GM21367 (cell line): Measurements from ENCODE around the gene UBE2V1.
"Not testable (repeated sequence)": the region's sequence is repeated elsewhere in the genome, so short reads cannot be mapped to it uniquely, and the experiment has no call there.

Source experiments
- ATAC-seq: cut with Tn5 transposase; IDR thresholded peaks from one replicate; pipeline ENCODE4 v1.9.1; 2021; ENCODE audit not compliant: unreplicated experiment

The UBE2V1 gene

DNA sequence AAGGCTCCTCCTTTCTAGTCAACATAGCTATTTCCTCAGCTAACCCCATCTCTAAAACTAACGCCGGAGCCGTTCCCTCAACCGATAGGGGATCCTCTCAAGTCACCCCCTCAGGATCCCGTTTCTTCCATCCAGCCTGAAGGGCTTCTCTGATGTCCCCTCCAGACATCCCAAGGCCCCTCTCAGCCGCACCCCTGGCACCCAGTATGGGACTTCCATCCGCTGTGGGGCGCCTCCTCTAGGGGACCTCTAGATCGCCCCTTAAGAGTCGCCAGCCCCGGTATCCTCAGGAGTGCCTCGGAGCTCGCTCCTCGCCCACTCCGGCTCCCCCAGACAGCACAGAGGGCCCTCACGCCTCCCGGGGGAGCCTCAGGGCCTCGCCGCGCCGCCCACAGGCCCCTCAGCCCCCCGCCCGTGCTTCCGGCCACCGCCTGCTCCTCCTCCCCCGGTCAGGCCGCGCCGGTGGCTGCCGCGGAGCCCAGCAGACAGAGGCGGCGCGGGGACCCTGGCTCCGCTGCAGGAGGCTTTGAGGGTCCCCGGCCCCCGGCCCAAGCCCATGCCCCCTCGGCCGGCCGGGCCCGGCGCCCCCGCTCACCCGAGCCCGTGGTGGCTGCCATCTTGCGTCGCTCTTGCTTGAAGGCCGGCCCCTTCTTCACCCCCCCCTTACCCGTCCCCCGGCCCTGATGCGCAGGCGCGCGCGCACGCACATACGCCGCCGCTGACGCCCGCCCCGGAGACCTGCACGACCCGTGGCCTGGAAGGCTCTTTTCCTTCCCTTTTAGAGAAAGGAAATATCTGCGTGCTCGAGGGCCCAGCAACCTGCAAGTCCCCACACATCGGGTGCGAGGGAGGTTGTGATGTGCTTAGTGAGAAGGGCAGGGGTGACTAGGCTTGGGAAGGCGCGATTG is at the start of gene UBE2V1:
Gene UBE2V1 (minus strand): TSS at position 639 of the 908 bp plus-strand sequence. CDS start 22 bp downstream, at position 617.
- ATAC-seq: peak; percentile 27

DNA sequence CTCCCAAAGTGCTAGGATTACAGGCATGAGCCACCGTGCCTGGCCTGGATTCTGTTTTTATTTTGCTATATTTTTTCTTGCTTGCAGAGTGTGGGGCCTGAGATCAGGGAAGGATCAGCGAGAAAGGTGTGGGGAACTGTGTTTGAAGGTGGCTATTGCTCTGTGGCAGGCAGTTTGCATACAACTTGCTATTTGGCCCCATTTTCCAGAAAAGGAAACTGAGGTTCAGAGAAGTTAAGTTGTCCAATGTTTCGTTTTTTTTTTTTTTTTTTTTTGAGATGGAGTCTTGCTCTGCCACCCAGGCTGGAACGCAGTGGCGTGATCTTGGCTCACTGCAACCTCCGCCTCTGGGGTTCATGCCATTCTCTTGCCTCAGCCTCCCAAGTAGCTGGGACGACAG is 48.5 kb upstream of the UBE2V1 start:
- ATAC-seq: not testable (repeated sequence)

DNA sequence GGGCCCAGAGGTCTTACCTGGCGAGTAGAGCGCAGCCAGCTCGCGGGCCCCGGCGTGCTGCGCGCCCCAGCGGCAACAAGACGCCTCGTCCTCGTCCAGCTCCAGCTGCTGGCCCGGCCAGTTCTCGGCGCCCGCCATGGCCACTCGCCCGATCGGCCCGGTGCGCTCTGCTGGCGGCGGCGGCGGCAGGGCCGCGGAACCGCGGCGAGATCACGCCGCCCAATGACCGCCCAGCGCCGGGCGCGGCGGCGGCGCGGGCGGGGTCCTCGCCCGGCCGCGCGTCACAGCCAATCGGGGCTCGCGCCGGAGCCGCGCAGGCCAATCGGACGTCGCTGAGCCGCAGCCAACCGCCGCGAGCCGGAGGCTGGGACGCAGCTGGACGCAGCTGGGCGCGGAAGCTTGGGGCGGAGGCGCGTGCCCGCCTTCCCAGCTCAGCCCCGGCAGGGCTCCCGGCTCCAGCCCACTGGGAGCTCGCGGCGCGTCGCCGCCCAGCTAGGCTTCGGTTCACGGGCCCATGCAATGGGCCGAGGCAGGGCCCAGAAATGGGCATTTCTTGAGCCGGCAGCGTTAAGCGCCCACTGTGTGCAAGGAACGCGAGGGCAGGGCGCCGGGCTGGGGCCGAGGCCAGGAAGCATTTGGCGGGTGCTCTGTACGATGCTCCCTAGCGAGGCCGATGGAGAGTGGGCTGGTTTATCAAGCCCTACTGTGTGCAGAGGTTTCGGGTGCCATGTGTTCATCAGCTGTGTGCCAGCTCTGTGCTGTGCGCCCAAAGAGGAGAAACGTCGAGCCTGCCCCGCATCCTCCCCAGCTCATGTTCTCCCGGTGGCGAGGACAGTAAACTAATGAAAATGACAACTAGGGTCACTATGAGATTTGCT is 40.8 kb upstream of the UBE2V1 start, which contains the start of gene PEDS1:
Gene PEDS1 (minus strand): TSS at position 224 of the 878 bp plus-strand sequence. CDS start 86 bp downstream, at position 138.
- ATAC-seq: peak; percentile 93

DNA sequence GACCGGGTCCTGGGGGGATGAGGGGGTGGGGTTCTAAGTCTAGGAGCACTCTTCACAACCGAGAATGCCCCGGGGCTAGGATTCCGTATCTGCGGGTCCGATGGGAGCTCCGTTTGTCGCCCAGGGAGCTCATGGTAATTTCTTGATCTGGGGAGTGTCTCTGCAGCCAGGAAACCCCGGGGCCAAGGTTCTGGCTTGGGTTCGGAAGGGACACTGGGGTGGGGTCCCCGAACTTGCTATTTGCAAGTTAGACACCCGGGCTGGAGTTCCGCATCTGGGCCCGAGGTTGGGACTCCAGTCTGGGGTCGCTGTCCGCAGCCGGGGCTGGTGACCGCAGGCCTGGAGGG is 40.2 kb upstream of the UBE2V1 start:
- no peak for ATAC-seq

DNA sequence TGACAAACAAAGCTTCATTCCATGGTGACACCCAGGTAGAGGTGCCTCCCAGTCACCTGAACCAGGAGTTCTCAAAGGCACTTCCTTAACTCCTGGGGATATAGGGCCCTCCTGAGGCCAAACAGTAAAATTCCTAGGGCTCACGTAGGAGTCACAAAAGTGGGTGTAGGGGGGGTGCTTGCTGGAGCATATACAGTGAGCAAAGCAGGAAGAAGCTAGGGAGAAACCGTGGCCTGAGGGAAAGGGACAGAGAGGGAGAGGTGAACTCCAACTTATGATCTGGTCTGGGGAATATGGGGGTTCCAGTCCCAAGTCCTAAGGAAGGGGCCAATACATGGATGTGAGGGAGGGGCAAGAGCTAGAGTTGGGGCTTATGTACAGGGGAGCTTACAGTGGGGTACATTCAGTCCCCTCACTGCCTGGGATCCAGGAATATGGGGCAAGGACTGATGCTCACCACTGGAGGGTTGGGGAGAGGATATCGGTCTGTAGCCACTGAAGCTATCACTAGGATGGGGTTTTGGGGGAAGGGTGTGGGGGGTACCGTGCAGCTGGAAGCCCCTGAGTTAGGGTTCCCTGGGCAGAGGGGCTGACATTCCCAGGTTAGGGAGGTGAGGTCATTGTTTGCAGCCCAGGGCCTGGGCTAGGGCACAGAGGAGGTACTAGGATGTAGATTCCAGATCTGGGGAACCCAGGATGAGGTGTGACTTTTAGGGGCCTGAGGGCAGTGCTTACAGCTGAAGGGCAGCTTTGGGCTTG is 39.6 kb upstream of the UBE2V1 start:
- ATAC-seq: no peak

DNA sequence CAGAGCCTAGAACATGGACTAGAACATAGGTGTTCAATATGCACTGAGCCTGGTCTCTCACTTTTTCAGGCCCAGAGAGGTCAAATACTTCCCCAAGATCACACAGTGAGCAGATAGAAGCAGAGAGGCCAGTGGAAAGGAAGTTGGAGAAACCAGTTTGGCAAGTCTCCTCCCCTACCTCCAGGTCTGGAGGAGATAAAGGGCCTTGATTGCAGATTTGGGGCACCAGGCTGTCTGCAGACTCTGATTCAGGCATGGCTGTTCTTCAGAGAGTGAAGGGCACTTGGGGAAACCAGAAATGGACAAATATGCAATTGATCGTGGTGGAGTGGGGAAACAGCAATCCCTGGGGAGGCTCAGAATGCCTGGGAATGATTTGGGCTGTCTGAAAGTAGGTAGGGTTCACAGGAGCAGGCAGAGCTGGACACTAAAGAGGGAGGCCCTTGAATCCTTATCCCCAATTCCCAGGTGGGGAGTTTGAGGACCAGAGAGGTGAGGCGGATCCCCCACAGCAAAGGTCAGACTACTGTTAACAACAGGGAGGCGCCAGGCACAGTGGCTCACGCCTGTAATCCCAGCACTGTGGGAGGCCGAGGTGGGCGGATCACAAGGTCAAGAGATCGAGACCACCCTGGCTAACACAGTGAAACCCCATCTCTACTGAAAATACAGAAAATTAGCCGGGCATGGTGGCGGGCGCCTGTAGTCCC is 38.2 kb upstream of the UBE2V1 start:
- no peak for ATAC-seq

DNA sequence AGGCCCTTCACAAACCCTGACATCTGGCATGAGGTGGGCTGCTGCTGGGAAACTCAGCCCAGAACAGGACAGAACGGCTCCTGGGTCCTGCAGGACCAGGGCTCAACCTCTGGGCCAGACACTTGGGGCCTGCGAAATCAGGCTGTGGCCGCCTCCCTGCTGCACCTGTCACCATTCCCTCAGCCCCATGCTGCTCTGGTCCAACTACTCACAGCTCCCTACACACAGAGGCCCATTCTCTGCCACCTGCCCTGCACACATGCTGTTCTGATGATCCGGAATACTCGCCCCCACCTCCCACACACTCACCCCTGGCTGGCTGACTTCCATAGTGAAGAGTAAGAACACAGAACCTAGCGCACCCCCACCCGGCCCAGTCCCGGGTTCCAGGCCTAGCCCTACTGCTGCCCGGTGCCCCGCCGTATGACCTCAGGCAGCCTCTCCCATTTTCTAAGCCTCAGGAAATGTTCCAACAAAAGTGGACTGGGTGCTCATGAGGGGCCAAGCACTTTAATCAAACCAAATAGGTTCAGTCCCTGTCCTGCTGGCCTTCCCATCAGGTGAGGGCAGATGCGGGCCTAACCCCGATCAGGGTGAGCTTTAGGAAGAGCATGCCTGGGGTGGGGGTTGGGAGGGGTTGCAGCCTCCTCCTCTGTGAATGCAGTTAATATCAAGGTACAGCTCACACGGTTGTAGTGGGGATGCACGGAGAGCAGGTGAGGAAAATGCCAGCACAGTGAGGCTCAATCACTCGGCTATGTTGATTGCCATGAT is 36.7 kb upstream of the UBE2V1 start:
- ATAC-seq: no peak

DNA sequence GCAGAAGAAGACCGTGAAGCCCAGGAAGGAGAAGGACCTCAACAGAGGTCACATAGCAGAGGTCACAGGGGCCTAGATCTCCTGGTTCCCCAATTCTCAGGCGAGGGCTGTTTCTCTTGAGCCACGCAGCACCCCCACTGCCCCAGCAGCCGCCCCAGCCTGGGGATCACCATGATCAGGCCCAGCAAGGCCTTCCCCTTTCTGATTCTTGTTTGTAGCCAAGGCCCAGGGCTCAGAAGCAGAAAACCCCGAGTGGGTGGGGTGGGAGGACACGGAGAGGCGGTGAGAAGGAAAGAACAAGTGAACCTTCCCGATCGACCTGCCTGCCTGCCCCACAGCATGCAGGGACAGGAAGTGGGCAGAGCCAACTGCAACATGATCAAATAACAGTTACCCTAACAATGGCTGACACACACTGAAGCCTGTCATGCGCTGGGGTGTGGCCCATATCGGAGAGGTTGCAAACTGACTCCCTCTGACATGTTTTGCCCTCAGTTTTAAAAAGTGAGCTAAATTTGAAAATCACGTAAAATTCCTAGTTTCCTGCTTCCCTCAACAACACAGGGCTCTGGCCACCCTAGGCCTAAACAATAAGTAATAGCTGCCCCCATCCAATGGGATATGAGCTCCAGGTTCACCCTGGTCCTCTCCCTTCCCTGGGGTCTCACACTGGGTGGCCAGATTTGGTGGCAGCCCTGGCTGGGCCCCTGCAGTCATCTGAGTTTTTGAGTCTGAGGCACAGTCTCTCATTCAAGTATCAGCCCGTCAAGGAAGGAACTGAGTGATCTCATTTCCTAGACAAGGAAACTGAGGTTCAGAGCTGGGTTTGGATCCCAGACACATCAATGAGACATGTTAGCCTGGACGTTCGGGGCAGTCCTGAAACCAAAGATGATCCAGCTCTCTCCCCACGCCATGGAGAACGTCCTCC is 34.0 kb upstream of the UBE2V1 start:
- ATAC-seq: peak; percentile 52

DNA sequence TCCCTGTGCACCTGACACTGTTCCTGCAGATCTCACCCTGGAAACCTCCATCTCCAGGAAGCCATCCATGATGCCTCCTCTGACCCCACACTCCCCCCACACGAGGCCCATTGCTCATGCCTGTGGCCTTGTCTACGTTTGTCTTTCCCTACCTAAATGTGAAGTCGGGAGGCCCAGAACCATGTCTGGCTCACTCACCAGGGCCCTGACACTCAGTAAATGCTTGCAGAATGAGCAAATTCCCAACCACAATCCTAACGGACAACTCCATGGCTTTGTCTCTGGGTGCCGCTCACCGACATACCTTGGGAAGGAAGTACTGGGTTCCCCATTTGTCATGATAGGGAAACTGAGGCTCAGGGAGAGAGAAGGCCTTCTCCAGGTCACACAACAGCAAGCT is 33.3 kb upstream of the UBE2V1 start:
- no peak for ATAC-seq

DNA sequence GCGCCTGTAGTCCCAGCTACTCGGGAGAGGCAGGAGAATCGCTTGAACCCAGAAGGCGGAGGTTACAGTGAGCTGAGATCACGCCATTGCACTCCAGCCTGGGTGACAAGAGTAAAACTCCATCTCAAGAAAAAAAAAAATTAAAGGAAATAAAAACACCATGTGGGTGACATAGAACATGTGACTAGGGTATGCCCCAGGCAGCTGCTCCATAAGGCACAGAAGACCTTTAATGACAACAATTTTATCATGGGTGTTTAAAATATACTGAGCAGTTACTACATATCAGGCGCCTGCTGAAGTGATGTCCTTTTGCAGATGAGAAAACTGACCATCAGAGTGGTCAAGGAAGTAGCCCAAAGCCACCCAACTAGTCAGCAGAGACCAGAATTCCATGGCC is 32.6 kb upstream of the UBE2V1 start:
- ATAC-seq: no peak

DNA sequence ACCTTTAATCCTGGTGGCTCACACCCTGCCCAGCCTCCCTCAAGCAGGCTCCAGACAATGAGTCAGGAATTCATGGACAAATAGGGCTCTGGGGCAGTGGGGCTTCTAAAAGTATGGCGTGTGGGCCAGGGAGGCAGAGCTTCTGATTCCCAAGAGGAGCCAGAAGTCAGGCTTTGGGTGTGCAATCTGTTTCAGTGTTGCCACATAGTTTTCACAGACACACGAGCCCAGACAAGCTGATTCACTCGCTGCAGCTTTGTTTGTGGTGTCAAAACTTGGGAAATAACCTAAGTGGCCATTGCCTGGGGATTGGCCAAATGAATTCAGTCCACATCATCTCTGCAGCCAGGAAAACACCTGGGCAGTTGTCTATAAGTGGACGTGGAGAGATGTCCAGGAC is 31.4 kb upstream of the UBE2V1 start:
- no peak for ATAC-seq

DNA sequence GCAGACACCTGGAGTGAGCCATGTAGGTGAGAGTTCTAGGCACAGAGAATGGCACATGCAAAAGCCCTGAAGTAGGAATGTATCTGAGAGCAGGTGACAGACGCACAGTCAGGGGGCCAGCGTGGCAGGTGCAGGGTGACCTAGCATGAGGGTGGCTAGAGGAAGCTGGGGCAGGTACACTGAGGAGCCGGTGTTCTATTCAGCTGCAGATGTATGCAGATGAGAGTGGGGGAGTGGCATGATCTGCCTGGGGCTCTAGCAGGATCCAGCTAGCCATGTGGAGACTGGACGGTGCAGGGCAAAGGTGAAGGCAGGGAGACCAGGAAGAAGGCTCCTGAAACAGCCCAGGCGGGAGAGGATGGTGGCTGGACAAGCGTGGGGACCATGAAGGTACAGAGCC is 29.9 kb upstream of the UBE2V1 start:
- no peak for ATAC-seq

DNA sequence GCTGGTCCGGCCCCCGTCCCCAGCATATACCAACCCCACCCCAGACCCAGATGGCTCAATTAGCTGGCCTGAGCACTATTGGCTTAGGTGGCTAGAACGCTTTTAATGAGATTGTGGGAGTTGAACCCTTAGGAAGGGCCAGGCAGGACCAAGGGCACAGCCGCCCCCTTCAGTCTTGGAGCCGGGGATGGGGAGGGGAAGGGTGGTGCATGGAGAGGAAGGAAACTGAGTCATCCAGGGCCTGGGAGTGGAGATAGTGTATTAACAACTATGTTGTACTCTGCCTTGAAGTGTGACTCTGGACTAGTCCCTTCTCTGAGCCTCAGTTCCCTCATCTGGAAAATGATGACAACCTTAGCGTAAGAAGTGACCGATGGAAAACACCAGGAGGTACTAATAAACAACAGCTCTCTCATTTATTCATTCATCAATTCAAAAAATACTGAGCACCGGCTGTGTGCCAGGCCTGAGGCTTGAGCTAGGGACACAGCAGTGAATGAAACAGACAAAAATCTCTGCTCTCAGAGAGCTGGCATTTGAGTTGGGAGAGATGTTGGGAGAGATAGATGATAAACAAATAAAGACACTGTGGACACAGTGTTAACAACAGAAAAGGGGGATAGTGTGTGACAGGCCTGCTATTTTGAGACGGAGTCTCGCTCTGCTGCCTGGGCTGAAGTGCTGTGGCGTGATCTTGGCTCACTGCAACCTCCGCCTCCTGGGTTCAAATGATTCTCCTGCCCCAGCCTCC is 29.0 kb upstream of the UBE2V1 start:
- ATAC-seq: no peak

DNA sequence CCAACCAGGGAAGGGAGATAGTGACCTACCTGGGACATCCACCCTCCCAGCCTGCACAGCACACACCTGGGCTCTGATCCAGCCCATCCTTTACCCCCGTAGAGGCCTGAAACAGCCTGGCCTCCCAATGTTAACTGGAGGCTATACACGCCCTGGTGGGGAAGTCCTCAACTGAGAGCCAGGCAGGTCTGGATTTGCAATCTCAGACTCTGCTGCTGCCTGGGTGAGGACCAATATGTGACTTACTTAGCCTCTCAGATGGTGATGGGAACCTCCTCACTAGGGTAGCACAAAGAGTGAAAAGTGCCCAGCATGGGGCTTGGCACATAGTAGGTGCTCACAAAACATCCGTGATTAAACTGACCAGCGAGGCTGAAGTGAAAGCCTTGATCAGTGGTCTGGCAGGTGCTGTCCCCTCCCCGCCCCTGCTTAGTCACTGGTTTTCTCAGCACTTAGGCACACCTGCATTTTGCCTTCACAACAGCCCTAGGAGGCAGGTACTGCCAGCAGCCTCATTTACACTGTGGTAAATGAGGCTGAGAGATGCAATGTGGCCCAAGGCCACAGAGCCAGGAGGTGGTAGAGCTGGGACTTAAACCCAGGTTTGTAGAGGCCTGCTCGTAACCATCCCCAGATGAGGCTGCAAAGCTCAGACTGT is 28.2 kb upstream of the UBE2V1 start:
- ATAC-seq: no peak

DNA sequence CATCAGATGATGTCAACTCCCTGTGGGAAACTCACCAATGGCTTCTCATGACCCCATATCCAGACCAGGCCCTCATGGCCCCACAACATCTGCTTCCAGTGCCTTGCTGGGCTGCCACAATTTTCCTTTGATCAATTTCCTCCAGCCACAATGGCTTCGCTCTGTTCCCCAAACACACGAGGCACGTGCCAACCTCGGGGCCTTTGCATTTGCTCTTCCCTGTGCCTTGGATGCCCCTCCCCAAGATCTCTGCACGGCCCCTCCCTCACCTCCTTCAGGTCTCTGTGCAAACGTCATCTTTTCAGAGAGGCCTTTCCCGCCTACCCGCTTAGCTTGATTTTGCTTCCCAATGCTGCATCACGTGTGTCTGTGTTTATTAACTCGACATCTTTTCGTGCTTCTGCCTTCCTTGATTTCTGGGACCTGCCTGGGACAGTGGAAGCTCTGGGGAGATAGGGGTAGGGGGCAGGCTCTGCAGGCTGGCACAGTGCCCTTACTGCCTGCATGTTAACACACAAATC is 27.4 kb upstream of the UBE2V1 start:
- no peak for ATAC-seq

DNA sequence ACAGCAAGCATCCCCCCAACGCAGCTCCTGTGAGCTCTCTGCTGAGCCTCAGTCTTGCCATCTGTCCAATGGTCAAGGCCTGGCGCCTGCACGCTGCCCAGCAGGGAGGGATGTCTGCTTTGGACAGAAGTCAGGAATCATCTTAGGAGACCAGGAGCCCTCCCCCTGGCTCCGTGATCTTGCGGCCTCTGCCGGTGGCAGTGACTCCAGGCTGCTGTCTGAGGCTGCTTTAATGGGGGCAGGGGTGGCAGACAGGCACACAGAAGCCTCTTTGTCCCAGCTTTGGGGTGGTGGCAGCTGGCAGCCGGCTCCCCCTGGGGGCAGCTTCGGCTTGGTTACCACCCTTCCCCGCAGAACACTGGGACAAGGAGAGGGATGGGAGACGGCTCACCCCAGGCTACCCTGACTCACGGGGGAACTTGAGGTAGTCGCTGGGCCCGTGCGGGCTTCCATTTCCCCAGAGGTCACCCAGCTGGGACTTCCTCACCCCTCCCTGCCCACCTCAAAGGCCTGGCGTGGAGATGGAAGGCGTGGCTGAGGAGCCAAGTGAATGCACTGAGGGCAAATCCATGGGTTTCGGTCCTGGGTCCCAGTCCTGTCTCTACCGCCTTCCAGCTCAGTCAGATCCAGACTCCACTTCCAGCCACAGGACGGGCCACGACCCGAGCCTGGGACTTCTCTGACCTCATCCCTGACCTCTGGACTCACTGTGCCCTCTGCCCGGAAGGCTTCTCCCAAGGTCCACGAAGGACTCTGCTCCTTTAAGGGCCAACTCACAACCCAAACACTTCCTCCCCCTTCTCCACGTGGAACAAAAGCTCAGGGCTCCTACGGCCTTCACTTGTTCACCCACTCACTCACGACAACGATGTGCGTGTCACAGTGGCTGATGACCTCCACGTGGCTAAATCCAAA is 25.8 kb upstream of the UBE2V1 start:
- ATAC-seq: no peak
